CD14-positive monocyte (primary cell): ENCODE measurements around the gene CDC14B. TPM values are rescaled to one million over a fixed set of nuclear protein-coding genes. Genes with fewer than 3 reads are reported as not detected.
A peak's percentile ranks its signal among the peaks of the same experiment; 100 is the strongest.

Experiments used
- DNase-seq, 3 donors: peaks; one replicate each; pipeline ENCODE4 v3.0.0-alpha.2; 2011 to 2022
- H2AFZ ChIP-seq: 2 replicates; pipeline ENCODE4 v1.6.0; 2012; ENCODE audit warnings: mild to moderate bottlenecking, low read depth, low read length, inconsistent platforms; ENCODE audit not compliant: insufficient read depth, poor library complexity, severe bottlenecking
- H3K27ac ChIP-seq, 2 donors: 1 replicate in 1 of 2; 2 replicates in 1 of 2; pipeline ENCODE4 v1.5.1; 2012 to 2013; ENCODE audit warnings: low read length in 2 of 2, control low read depth in 1 of 2, inconsistent platforms in 1 of 2, low read depth in 1 of 2, mild to moderate bottlenecking in 1 of 2
- H3K27me3 ChIP-seq, 2 donors: one replicate each; pipeline versions ENCODE4 v1.6.0 to v1.6.1; 2011 to 2013; ENCODE audit warnings: low read length in 2 of 2; ENCODE audit not compliant: control insufficient read depth in 2 of 2, insufficient read depth in 2 of 2
- H3K36me3 ChIP-seq, 2 donors: replicated peaks in 1 of 2; 1 replicate in 1 of 2; 2 replicates in 1 of 2; pipeline versions ENCODE4 v1.5.1 to v1.6.1; 2012 to 2013; ENCODE audit warnings: low read length in 2 of 2, control low read depth in 1 of 2, inconsistent platforms in 1 of 2, mild to moderate bottlenecking in 1 of 2; ENCODE audit not compliant: insufficient read depth in 2 of 2, control insufficient read depth in 1 of 2
- H3K4me1 ChIP-seq, 2 donors: 1 replicate in 1 of 2; 2 replicates in 1 of 2; pipeline versions ENCODE4 v1.5.1 to v1.6.1; 2012 to 2013; ENCODE audit warnings: low read length in 2 of 2, control low read depth in 1 of 2, inconsistent platforms in 1 of 2, mild to moderate bottlenecking in 1 of 2, moderate library complexity in 1 of 2; ENCODE audit not compliant: insufficient read depth in 2 of 2, control insufficient read depth in 1 of 2
- H3K4me2 ChIP-seq: replicated peaks from 2 replicates; pipeline ENCODE3; 2012; ENCODE audit warnings: low read length, moderate library complexity, mild to moderate bottlenecking; ENCODE audit not compliant: poor library complexity, severe bottlenecking; ENCODE audit errors: extremely low read depth
- H3K4me3 ChIP-seq, 3 experiments: fragments of 200-600 bp in 1 of 3; sonication (generic) in 1 of 3; replicated peaks in 1 of 3; 1 replicate in 2 of 3; 2 replicates in 1 of 3; pipeline ENCODE4 v1.5.1; 2011 to 2013; ENCODE audit warnings: low read length in 3 of 3, mild to moderate bottlenecking in 3 of 3, control low read depth in 2 of 3, low read depth in 2 of 3, inconsistent platforms in 1 of 3, moderate library complexity in 1 of 3
- H3K79me2 ChIP-seq: 2 replicates; pipeline ENCODE4 v1.6.0; 2012; ENCODE audit warnings: mild to moderate bottlenecking, control low read depth, inconsistent platforms, low read length, moderate library complexity; ENCODE audit not compliant: insufficient read depth
- H3K9ac ChIP-seq: 2 replicates; pipeline ENCODE4 v1.6.0; 2017; ENCODE audit warnings: low read length, mild to moderate bottlenecking; ENCODE audit not compliant: insufficient read depth, poor library complexity, severe bottlenecking
- H3K9me3 ChIP-seq, 2 donors: replicated peaks in 1 of 2; 1 replicate in 1 of 2; 2 replicates in 1 of 2; pipeline versions ENCODE4 v1.5.1 to v1.6.1; 2012 to 2013; ENCODE audit warnings: low read length in 2 of 2, control low read depth in 1 of 2; ENCODE audit not compliant: control insufficient read depth in 1 of 2, insufficient read depth in 1 of 2
- H4K20me1 ChIP-seq: 2 replicates; pipeline ENCODE4 v1.6.0; 2012; ENCODE audit warnings: mild to moderate bottlenecking, low read length, control low read depth, moderate library complexity; ENCODE audit not compliant: insufficient read depth
- H3K27ac Mint-ChIP-seq, 7 donors: one replicate each; pipeline ENCODE4 v1.8.0; 2020; ENCODE audit warnings: mild to moderate bottlenecking in 7 of 7, mixed read lengths in 7 of 7, moderate library complexity in 6 of 7, inconsistent platforms in 2 of 7
- H3K27me3 Mint-ChIP-seq, 3 donors: one replicate each; pipeline ENCODE4 v1.8.0; 2021 to 2022; ENCODE audit warnings: low read depth in 3 of 3, mild to moderate bottlenecking in 3 of 3, mixed read lengths in 3 of 3, moderate library complexity in 3 of 3, inconsistent platforms in 1 of 3
- H3K36me3 Mint-ChIP-seq, 2 donors: one replicate each; pipeline ENCODE4 v1.8.0; 2020; ENCODE audit warnings: mixed read lengths in 2 of 2, inconsistent platforms in 1 of 2, mild to moderate bottlenecking in 1 of 2
- H3K4me1 Mint-ChIP-seq: one replicate; pipeline ENCODE4 v1.8.0; 2020; ENCODE audit warnings: mild to moderate bottlenecking, mixed read lengths
- H3K4me3 Mint-ChIP-seq, 2 donors: one replicate each; pipeline ENCODE4 v1.8.0; 2020; ENCODE audit warnings: mild to moderate bottlenecking in 2 of 2, mixed read lengths in 2 of 2, moderate library complexity in 1 of 2
- H3K9me3 Mint-ChIP-seq, 7 donors: one replicate each; pipeline ENCODE4 v1.8.0; 2020 to 2022; ENCODE audit warnings: mixed read lengths in 7 of 7, mild to moderate bottlenecking in 6 of 7, moderate library complexity in 6 of 7, inconsistent platforms in 2 of 7
- CTCF ChIP-seq: fragments of 200-600 bp; IDR thresholded peaks from one replicate; pipeline ENCODE4 v1.8.0; 2022; ENCODE audit warnings: antibody characterized with exemption, mild to moderate bottlenecking
- WGBS: methylation state at CpG from one replicate; pipeline ENCODE4 v1.1.5; 2013; ENCODE audit warnings: missing lambda C conversion rate; ENCODE audit not compliant: insufficient coverage; 5-methylcytosine and 5-hydroxymethylcytosine counted together
- intact Hi-C, 2 donors: fragments of 100-400 bp; cut with micrococcal nuclease; formaldehyde crosslinking; loops; one replicate each; pipeline versions ENCODE4 v1.15.0 to v1.15.1; 2023
- polyA plus RNA-seq, 3 donors: library from polyadenylated mRNA; depleted of rRNA in 1 of 3; unstranded in 2 of 3; stranded (reverse) in 1 of 3; fragments of 300-500 nt in 2 of 3; fragments of >200 nt in 1 of 3; fragmentation: Illumina TruSeq in 2 of 3; gene quantifications; 1 replicate in 2 of 3; 2 replicates in 1 of 3; pipeline ENCODE4 v1.2.3, GENCODE V29; 2012 to 2021

The CDC14B gene
- polyA plus RNA-seq, 3 donors: 0.03 to 0.47 (median 0.44) TPM

GRCh38 chr9:96567203-96567700 lies 52.4 kb downstream of the CDC14B start:
- TF ChIP-seq CTCF: no peak
- Histone ChIP-seq H3K4me3 (peak overlapping the region; percentile 48 to 84 (median 75)), H3K9ac (peak overlapping the region; percentile 77), H3K27me3 (peaks cover 14 to 35% of the 10 kb centered on the region in 2 donors), H3K4me2 (peak overlapping the region; percentile 97), H3K9me3 (no peaks in the 10 kb centered on the region), H3K27ac (peak overlapping the region in 1 of 2 donors; percentile 47), H3K4me1 (peaks cover 13 to 17% of the 10 kb centered on the region in 2 donors), H3K79me2 (no peaks in the 10 kb centered on the region), H4K20me1 (no peaks in the 10 kb centered on the region), H2AFZ (peak overlapping the region; percentile 99), H3K36me3 (no peaks in the 10 kb centered on the region)
- Mint-ChIP-seq H3K36me3 (no peaks in the 10 kb centered on the region), H3K4me1 (peaks cover 14% of the 10 kb centered on the region), H3K27me3 (peaks cover 30 to 47% (median 36%) of the 10 kb centered on the region in 3 donors), H3K4me3 (peak overlapping the region; percentile 82 to 92), H3K27ac (peak overlapping the region in 2 of 7 donors; percentile 25 to 56), H3K9me3 (no peaks in the 10 kb centered on the region)
- intact Hi-C loops: loop anchor here in 1 of 2 donors (10.0 kb wide), 1 partner anchor 88 kb away; the partner anchor contains the start of gene PRXL2C
- no peak for DNase-seq
- WGBS: 0% methylated on average over 18 of the region's 20 CpGs

GRCh38 chr9:96566498-96567202 lies 53.0 kb downstream of the CDC14B start:
- Mint-ChIP-seq H3K4me1 (peaks cover 14% of the 10 kb centered on the region), H3K4me3 (peak overlapping the region; percentile 82 to 92), H3K36me3 (no peaks in the 10 kb centered on the region), H3K9me3 (peaks cover 0 to under 1% (median 0%) of the 10 kb centered on the region in 7 donors), H3K27me3 (peaks cover 29 to 47% (median 36%) of the 10 kb centered on the region in 3 donors), H3K27ac (peak overlapping the region in 2 of 7 donors; percentile 46 to 56)
- intact Hi-C loops: loop anchor here in 1 of 2 donors (10.0 kb wide), 1 partner anchor 88 kb away; the partner anchor contains the start of gene PRXL2C
- Histone ChIP-seq H3K4me2 (peak overlapping the region; percentile 97), H3K9ac (peak overlapping the region; percentile 77), H3K79me2 (no peaks in the 10 kb centered on the region), H3K9me3 (no peaks in the 10 kb centered on the region), H2AFZ (peak overlapping the region; percentile 99), H3K4me1 (peaks cover 13 to 17% of the 10 kb centered on the region in 2 donors), H3K4me3 (peak overlapping the region; percentile 48 to 84 (median 75)), H3K36me3 (no peaks in the 10 kb centered on the region), H3K27me3 (peaks cover 14 to 35% of the 10 kb centered on the region in 2 donors), H4K20me1 (no peaks in the 10 kb centered on the region), H3K27ac (peak overlapping the region in 1 of 2 donors; percentile 47)
- TF ChIP-seq CTCF: peak; percentile 74
- peak; percentile 62 to 86 (median 62) for DNase-seq
- WGBS: 0% methylated on average over 57 of the region's 59 CpGs
